OCI-M2 (cell line): ENCODE measurements around the gene TAF11L2.
"Not testable (repeated sequence)": the region's sequence is repeated elsewhere in the genome, so short reads cannot be mapped to it uniquely, and the experiment has no call there.

Experiments
- DNase-seq: peaks from one replicate; lab custom pipeline; 2025; ENCODE audit not compliant: unreplicated experiment; lab: John Stamatoyannopoulos, UW

The TAF11L2 gene

GRCh38 chr5:17497931-17498330, at the start of gene TAF11L2:
Gene TAF11L2, plus strand, starts transcription at chr5:17498231.
- DNase-seq: not testable (repeated sequence)

DNA sequence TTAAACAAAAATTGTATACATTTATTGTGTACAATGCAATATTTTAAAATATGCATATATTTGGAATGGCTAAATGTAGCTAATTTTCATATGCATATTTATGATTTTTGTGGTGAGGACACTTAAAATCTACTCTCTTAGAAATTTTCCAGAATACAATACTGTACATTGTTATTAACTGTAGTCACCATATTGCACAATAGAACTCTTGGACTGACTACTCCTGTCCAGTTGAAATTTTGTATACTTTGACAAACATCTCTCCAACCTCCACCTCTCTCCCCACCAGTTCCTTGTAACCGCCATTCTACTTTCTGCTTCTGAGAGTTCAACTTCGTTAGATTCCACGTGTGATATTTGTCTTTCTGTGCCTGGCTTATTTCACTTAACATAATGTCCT, 49.2 kb upstream of the TAF11L2 start:
- no peak for DNase-seq

- no peak for DNase-seq
Observed at GRCh38 chr5:17452936-17453335, 45.1 kb upstream of the TAF11L2 start.

DNA sequence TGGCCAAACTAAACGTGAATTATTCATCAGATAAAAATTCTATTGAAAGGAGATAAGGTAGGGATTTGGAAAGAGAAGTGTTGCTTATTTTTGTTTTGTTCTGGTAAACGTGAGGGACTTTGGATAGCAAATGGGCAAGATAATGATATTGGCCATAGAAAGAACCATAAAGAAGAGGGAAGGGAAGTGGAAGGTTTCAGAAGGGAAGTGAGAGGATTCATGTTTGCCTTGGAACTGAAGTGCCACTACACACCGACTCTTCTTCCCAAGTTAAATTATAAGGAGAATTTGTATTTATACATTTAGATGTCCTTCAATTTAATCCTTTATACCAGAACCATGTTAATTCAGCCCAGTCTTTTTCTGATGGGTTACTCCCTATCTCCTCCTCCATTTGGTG, 42.1 kb upstream of the TAF11L2 start:
- DNase-seq: no peak

GRCh38 chr5:17461793-17462192, 36.2 kb upstream of the TAF11L2 start:
- no peak for DNase-seq

- no peak for DNase-seq
Observed at GRCh38 chr5:17463653-17464052, 34.4 kb upstream of the TAF11L2 start.

DNA sequence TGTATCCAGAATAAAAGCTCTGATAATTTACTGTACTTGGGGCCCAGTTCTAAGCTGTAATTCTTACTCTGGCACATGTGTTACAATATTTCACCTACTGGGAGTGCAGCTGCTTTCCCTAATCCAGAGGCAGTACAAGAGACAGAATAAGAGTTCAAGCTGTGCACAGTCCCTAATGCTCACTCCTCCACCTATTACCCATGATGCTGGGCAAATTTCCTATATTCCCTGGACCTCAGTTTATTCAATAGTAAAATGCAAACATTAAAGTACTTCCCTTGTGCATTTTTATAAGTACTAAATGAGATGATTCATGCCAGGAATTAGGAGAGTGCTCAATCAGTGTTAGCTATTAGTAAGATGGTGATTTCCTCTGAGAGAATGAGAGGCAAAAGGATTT, 28.0 kb upstream of the TAF11L2 start:
- DNase-seq: no peak

DNA sequence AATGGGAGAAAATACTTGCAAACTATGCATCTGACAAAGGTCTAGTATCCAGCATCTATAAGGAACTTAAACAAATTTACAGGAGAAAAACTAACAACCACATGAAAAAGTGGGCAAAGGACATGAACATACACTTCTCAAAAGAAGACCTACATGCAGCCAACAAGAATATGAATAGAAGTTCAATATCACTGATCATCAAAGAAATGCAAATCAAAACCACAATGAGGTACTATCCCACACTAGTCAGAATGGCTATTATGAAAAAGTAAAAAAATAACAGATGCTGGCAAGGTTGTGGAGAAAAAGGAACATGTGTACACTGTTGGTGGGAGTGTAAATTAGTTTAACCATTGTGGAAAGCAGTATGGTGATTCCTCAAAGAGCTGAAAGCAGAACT, 23.0 kb upstream of the TAF11L2 start:
- not testable (repeated sequence) for DNase-seq

GRCh38 chr5:17477043-17477442, 21.0 kb upstream of the TAF11L2 start:
- DNase-seq: no peak

- no peak for DNase-seq
Observed at GRCh38 chr5:17477573-17478265, 20.3 kb upstream of the TAF11L2 start.

GRCh38 chr5:17481378-17481777, 16.7 kb upstream of the TAF11L2 start:
- DNase-seq: no peak

- no peak for DNase-seq
Observed at GRCh38 chr5:17482790-17483189, 15.2 kb upstream of the TAF11L2 start.

DNA sequence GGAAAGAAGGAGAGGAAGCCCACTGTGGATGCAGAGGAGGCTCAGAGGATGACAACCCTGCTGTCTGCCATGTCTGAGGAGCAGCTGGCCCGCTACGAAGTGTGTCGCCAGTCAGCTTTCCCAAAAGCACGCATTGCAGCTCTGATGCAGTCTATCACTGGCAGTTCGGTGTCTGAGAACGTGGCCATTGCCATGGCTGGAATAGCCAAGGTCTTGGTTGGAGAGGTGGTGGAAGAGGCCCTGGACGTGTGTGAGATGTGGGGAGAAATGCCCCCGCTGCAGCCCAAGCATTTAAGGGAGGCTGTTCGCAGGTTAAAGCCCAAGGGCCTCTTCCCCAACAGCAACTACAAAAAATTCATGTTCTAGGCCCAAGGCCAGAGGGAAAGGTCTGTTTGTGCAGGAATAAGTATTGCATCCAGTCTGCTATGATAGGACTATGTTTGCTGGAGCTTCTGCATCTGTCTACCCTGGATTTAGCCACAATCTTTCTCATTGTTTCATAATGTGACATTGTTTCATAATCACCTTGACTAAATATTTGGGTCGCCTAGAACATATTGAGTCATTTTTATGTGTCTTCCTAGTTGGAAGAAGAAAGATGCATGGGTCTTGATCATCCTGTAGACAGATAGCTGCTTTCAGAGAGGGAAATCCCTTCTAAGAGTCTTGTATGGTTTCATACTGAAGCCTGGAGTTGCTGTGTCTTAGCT, 11.4 kb upstream of the TAF11L2 start:
- not testable (repeated sequence) for DNase-seq

GRCh38 chr5:17487174-17487512, 10.9 kb upstream of the TAF11L2 start:
- DNase-seq: no peak

GRCh38 chr5:17491257-17491656, 6.8 kb upstream of the TAF11L2 start:
- DNase-seq: not testable (repeated sequence)

- no peak for DNase-seq
Observed at GRCh38 chr5:17492770-17493169, 5.3 kb upstream of the TAF11L2 start.

DNA sequence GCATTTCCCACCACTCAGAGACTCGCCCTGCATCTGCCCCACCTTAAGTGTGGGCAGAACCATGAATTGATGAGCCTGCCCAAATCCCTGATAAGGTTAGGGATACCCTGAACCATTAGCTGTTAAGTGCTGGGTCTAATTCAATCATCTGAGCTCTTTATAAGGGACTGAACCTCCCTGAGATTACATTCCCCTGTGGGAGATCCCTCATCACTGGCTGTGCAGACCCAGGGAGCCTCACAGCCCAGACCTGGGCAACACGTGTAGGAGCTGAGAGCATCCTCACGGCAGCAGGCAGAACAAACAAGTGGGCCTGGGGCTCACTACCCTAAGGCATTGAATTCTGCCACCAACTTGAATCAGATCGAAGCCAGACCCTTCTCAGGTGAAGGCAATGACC, 585 bp upstream of the TAF11L2 start:
- no peak for DNase-seq

GRCh38 chr5:17511775-17512325, 13.8 kb downstream of the TAF11L2 start:
- DNase-seq: no peak

GRCh38 chr5:17517526-17517925, 19.5 kb downstream of the TAF11L2 start:
- not testable (repeated sequence) for DNase-seq

DNA sequence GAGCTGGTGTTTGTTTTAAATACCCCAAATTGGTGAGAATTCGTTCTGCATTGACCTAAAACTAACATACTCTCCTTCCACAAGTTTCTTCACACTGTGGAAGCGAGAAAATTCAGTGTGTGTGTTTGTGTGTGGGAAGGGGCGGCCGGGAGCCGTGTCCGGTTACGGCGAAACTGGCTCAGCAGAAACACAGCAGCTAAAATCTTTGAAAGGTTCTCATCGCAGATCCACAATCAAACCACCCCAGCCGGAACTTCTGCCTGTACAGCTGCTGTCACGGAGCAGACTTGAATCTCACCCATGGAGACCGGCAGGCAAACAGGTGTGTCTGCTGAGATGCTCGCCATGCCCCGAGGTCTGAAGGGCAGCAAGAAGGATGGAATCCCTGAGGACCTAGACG, 20.0 kb downstream of the TAF11L2 start, which contains the start of gene TAF11L3:
TAF11L3 (plus strand) TSS at position 301 of the 400 bp plus-strand sequence.
- not testable (repeated sequence) for DNase-seq

GRCh38 chr5:17519508-17519907, 21.5 kb downstream of the TAF11L2 start:
- not testable (repeated sequence) for DNase-seq

DNA sequence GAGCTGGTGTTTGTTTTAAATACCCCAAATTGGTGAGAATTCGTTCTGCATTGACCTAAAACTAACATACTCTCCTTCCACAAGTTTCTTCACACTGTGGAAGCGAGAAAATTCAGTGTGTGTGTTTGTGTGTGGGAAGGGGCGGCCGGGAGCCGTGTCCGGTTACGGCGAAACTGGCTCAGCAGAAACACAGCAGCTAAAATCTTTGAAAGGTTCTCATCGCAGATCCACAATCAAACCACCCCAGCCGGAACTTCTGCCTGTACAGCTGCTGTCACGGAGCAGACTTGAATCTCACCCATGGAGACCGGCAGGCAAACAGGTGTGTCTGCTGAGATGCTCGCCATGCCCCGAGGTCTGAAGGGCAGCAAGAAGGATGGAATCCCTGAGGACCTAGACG, 23.5 kb downstream of the TAF11L2 start, which contains the start of gene TAF11L4:
TAF11L4 (plus strand) TSS at position 301 of the 400 bp plus-strand sequence.
- DNase-seq: not testable (repeated sequence)
